ENCODE measurements around the gene TEX52. TPM values are rescaled to one million over a fixed set of nuclear protein-coding genes. Genes with fewer than 3 reads are reported as not detected.

Gene TEX52
- not detected for total RNA-seq
- long read RNA-seq, donor 1, partial matches to known transcripts: 0 of 1 reads
- long read RNA-seq, donor 1, other reads (novel, unspliced or antisense): 1 of 1 reads
- long read RNA-seq, donor 2: 0 reads

DNA sequence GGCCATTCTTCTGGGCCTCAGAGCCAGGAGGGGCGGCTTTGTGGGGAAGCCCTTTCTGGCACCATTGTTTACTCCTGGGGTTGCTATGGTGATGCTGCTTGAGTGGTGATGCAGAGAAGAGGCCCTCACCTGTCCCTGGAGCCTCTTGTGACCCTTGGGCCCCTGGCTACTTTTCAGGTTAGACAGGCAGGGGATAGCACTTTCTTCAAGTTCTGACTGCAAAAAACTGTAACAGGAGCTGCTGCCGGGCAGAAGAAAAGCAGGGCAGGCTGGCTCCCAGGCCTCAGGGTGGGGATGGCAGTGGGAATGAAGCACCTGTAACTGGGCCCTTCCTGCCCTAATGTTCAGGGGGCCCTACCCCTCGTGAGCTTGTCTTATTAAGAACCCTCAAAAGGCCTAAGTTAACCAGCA is at the start of gene TEX52:
TEX52 (minus strand) TSS at position 19 of the 411 bp plus-strand sequence; CDS start at position 6, 13 bp downstream.
- DNase-seq (ENCODE audit: low spot score): peak; percentile 60
- intact Hi-C loops (cut with DNase I): loop anchor here in 1 of 2 donors (10.0 kb wide), 1 partner anchor 178 kb away; no protein-coding TSS in a partner anchor

DNA sequence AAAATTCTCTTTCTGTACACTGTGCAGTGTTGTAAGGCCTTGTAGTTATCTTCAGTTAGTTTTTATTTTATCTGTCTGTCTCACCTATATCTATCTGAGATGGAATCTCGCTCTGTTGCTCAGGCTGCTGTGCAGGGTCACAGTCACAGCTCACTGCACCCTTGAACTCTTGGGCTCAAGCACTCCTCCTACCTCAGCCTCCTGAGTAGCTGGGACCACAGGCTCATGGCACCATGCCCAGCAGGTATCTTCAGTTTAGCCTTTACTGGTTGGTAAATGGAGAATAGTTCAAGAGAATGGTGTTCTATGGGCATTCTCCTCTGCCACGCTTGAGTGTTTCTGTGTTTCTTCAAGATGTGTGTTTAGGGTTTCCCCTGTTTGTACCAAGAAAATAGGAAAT is 47.4 kb upstream of the TEX52 start:
- intact Hi-C loops (cut with DNase I): no loop called here
- DNase-seq (ENCODE audit: low spot score): no peak

DNA sequence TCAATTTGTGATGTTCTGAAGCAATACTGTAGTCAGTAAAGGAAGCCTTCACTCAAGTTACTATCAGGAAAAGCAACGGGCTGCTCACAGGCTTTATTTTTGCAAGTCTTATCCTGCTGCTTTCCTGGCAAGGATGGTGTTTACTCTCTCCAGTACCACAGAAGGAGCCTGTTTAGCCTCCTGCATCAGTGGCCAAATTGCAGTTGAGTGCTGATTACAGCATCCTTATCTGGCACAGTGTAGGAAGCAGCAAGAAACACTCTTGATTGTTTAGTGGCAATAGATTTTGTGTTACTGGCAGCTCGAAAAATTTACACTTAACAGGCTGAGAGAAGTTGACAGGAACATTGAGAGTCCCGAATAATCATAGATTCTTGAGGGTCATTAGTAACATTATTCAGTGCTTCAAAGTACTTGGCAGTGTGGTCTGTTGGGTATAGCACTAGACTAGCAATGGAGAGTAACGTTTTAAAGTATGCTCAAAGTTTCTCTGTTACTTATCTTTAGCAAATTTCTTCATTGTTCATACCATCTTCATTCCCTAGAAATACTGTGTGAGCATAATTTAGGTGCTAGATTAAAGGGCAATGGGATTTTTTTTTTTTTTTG is 45.5 kb upstream of the TEX52 start:
- intact Hi-C loops (cut with DNase I): no loop called here
- no peak for DNase-seq (ENCODE audit: low spot score)

DNA sequence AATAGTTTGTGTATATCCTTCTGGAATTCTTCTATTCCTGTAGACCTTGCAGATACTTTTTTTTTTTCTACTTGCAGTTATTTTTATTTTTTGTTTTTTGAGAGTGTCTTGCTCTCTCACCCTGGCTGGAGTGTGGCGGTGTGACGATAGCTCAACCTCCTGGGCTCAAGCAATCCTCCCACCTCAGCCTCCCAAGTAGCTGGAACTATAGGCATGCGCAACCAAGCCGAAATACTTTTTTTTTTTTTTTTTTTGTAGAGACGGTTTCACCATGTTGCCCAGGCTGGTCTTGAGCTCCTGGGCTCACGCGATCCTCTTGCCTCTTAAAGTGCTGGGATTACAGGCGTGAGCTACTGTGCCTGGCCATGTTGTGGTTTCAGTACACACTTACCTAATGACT is 43.8 kb upstream of the TEX52 start:
- DNase-seq (ENCODE audit: low spot score): no peak
- intact Hi-C loops (cut with DNase I): no loop called here

DNA sequence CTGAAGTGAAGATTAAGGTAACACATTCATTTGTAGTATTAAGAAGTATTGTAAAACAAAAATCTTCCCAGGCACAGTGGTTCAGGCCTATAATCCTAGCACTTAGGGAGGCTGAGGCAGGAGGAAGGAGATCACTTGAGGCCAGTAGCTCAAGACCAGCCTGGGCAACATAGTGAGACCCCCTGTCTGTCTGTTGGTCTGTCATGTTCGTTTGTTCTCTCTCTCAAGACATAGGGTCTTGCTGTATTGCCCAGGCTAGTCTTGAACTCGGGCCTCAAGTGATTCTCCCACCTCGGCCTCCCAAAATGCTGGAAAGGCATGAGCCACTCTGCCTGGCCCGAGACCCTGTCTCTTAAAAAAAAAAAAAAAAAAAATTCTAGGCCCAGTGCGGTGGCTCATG is 40.6 kb upstream of the TEX52 start:
- intact Hi-C loops (cut with DNase I): no loop called here
- no peak for DNase-seq (ENCODE audit: low spot score)

DNA sequence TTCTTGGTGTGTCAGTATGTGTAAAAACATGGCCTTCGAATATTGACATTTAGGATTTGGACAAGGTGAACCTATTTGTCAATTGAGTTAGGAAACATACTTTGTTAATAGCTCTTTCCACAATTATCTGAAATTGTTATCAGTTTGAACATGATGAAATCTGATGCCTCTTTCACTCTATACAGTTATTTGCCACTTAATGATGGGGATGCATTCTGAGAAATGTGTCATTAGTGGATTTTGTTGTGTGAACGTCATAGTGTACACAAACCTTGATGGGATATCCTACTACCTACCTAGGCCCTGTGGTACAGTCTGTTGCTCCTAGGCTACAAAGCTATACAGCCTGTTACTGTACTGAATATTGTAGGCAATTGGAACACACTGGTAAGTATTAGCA is 38.7 kb upstream of the TEX52 start:
- no peak for DNase-seq (ENCODE audit: low spot score)
- intact Hi-C loops (cut with DNase I): no loop called here

DNA sequence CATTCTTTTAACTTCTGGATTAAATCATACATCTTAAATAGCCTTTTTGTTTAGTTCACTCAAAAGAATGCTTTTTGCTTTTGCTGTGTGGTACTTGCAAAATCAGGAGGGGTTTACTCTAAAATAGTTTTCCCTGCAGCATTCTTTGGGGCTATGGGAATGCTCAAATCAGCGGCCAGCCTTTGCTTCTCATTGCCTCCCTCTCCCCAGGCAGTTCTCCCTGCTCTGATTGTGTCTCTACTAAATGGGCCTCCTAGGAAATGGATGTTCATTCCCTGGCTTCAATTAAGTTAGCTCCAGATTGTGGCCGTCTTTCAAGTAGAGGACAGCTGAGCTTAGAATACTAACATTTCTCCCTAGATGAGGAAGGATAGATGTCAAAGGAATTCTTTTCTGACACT is 38.2 kb upstream of the TEX52 start:
- no peak for DNase-seq (ENCODE audit: low spot score)
- intact Hi-C loops (cut with DNase I): no loop called here

DNA sequence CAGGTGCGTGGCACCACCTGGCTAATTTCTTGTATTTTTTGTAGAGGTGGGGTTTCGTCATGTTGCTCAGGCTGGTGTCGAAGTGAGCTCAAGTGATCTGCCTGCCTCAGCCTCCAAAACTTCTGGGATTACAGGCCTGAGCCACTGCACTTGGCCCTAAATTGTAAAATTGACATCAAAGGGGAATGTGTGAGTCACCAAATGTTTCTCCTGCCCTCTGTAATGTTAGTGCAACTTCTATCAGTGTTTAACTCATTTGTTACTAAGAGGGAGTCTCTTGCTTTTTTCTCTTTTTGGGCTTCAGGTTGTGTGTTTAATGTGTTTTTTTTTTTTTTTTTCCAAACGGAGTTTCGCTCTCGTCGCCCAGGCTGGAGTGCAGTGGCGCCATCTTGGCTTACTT is 36.2 kb upstream of the TEX52 start:
- DNase-seq (ENCODE audit: low spot score): no peak
- intact Hi-C loops (cut with DNase I): no loop called here

DNA sequence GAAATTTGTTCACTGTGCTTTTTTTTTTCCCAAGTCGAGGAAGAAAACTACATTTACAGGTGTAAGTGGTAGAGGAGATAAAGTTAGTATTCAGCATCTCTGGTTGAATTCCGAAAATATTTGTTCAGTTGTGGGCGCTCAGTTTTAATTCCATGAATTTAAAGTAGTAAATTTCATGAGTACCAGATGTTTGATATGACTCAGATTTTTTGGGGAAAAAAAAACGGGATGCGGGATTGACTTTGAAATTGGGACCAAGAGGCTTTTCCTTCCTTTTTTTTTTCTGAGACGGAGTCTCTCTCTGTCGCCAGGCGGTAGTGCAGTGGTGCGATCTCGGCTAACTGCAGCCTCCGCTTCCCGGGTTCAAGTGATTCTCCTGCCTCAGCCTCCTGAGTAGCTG is 35.4 kb upstream of the TEX52 start:
- intact Hi-C loops (cut with DNase I): no loop called here
- no peak for DNase-seq (ENCODE audit: low spot score)

DNA sequence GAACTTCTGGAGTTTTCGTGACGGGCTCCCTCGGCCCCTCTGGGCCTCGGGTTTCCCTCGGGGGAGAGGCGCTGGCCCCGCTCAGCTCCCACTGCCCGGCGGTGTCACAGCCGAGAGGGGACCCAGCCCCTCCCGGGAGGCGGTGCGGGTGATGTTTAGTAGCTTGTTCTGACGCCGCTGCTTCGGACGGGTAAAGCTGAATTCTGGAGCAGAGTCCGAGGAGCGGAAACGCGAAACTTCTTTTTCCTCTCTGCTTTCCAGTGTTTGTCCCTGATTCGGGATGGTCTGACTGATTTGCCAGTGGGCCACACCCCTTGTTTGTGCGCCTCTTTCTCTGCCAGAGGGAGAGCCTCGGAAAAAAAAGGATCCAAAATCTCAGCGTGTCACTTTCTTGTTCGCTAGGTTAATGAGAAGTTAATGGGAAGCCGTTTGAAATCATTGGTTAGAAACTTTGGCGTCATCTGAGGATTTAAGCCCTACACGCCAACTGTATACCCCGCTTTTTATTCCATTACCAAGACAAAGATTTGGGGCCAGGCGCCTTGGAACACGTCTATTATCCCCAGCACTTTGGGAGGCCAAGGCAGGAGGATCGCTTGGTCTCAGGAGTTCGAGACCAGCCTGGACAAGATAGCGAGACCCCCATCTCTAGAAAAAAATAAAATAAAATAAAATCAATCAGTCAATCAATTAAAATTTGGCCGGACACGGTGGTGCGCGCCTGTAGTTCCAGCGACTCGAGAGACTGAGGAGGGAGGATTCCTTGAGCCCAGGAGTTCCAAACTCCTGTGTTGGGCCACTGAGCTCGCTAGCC is 34.6 kb upstream of the TEX52 start:
- DNase-seq (ENCODE audit: low spot score): peak; percentile 58
- intact Hi-C loops (cut with DNase I): no loop called here

DNA sequence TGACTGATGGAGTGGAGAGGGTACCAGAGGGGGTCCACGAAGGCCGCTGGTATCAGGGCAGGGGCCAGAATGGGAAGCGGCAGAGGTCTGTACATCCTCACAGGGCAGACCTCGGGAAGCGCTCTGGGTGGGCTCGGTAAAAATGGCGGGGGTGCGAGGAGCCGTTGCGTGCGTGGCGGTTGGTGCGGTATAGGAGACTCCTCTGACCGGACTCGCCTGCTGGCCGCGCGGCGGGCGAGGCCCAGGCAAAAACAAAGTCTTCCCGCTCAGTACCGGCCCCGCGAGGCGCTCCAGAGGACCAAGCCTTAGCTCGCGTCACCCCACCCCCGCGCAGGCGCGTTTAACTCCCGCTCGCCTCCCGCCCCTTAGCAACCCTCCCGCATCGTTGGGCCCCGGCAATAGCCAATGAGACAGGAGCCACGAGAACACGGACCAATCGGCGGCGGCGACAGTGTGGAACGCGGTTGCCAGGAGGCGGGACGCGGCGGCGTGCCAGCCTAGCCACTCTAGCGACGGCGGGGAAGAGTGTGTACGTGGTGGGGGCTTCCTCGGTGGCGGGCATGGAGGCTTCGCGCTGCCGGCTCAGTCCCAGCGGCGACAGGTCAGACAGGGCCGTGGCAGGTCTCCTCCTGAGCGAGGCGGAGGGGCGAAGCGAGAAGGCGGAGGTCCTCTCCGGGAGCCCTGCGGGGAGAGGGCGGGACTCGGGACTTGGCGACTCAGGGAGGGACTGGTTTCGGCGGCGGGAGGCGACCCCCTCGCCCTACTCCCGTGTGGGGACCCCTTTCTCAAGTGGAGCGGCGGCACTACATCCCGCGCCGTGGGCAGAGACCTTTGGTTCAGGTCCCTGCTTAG is 33.8 kb upstream of the TEX52 start, which contains the start of gene TULP3:
TULP3 (plus strand) TSS at position 504 of the 852 bp plus-strand sequence; CDS start at position 561, 57 bp downstream.
- intact Hi-C loops (cut with DNase I): no loop called here
- peak; percentile 100 for DNase-seq (ENCODE audit: low spot score)

DNA sequence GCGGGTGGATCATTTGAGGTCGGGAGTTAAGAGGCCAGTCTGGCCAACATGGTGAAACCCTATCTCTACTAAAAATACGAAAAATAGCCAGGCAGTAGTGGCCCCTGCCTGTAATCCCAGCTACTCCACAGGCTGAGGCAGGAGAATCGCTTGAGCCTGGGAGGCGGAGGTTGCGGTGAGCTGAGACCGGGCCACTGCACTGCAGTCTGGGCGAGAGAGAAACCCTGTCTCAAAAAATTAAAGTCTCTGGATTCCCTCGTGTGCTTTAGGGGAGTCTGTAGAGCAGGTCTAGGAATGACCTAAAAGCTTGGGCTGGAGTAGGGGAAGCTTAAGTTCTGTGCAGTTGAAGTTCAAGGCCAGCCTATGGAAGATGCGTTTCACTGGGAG is 33.2 kb upstream of the TEX52 start:
- intact Hi-C loops (cut with DNase I): no loop called here
- peak; percentile 49 for DNase-seq (ENCODE audit: low spot score)

DNA sequence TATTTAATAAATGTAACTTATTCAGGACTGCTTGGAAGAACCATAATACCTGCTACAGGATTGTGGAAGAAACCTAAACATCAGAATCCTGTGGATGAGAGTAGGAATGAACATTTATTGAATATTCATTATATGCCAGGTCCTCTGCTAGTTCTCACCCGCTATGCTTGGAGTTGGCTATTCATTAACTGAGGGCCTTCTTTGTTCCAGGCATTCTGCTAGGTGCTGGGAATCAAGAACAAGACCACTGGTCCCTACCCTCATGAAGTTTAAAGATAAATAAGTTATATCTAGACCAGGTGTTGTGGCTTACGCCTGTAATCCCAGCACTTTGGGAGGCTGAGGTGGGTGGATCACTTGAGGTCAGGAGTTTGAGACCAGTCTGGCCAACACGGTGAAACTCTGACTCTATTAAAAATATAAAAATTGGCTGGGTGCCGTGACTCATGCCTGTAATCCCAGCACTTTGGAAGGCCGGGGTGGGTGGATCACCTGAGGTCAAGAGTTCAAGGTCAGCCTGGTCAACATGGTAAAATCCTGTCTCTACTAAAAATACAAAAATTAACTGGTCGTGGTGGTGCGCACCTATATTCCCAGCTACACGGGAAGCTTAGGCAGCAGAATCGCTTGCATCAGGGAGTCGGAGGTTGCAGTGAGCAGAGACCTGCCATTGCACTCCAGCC is 30.1 kb upstream of the TEX52 start:
- intact Hi-C loops (cut with DNase I): loop anchor here in 1 of 2 donors (10.0 kb wide), 1 partner anchor 148 kb away; no protein-coding TSS in a partner anchor
- DNase-seq (ENCODE audit: low spot score): peak; percentile 20

DNA sequence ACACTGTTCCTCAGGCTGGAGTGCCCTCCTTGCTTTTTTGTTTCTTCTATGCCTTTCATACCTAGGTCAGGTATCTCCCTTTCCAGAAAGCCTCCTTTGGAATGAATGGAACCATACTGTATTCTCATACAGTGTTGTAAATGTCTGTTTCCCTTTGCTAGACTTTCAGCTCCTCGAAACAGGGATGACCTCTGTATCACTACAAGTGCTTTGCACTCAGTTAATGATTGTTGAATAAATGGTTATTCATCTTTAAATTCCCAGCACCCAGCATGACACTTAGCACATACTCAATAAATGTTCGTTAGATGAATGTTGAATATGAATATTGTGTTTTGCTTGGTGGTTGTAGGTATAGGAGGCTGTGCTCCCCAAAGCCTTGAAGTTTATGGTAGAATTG is 28.0 kb upstream of the TEX52 start:
- intact Hi-C loops (cut with DNase I): loop anchor here in 1 of 2 donors (10.0 kb wide), 1 partner anchor 150 kb away; no protein-coding TSS in a partner anchor
- DNase-seq (ENCODE audit: low spot score): no peak

DNA sequence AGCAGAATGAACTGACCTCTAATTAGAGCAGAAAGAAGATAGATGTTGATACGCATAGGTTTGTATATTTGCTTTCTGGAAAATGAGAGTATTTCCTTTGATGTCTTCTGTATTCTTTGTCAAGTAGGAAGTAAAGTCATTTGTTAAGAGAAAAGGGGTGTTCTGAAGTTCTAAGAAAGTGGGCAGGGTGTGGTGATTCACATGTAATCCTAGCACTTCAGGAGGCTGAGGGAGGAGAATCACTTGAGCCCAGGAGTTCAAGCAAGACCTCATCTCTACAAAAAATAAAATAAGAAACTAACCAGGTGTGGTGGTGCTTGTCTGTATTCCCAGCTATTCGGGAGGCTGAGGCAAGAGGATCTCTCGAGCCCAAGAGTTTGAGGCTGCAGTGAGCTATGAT is 23.0 kb upstream of the TEX52 start:
- intact Hi-C loops (cut with DNase I): loop anchor here in 1 of 2 donors (10.0 kb wide), 1 partner anchor 155 kb away; no protein-coding TSS in a partner anchor
- no peak for DNase-seq (ENCODE audit: low spot score)

DNA sequence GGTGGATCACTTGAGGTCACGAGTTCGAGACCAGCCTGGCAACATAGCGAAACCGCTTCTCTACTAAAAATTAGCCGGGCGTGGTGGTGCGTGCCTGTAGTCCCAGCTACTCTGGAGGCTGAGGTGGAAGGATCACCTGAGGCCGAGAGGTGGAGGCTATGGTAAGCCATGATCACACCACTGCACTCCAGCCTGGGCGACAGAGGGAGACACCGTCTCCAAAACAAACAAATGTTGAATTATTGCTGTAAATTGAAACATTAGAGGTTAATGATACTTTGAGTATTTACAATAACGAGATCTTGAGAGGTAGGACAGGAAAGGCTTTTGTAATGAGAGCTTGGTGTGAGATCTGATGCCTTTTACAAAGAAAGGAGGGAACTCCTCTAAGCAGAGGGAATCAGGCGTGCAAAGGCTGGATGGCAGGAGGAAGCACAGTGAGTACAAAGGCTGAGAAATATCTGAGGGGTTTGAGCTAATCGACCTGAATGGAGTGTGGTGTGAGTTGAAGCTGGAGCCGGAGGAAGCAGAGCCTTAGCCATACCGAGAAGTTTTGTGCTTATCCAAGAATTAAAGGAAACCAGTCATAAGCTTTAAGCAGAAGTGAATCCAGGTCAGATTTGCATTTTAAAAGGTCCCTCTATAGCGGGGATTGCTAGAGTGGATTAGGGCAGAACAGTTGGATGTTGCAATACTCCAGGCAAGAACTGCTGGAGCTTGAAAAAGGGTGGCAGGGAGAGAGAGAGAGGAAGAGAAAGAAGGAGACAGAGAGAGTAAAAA is 21.3 kb upstream of the TEX52 start:
- intact Hi-C loops (cut with DNase I): loop anchor here in 1 of 2 donors (1.0 kb wide), 1 partner anchor 18 kb away; no protein-coding TSS in a partner anchor
- DNase-seq (ENCODE audit: low spot score): peak; percentile 35

DNA sequence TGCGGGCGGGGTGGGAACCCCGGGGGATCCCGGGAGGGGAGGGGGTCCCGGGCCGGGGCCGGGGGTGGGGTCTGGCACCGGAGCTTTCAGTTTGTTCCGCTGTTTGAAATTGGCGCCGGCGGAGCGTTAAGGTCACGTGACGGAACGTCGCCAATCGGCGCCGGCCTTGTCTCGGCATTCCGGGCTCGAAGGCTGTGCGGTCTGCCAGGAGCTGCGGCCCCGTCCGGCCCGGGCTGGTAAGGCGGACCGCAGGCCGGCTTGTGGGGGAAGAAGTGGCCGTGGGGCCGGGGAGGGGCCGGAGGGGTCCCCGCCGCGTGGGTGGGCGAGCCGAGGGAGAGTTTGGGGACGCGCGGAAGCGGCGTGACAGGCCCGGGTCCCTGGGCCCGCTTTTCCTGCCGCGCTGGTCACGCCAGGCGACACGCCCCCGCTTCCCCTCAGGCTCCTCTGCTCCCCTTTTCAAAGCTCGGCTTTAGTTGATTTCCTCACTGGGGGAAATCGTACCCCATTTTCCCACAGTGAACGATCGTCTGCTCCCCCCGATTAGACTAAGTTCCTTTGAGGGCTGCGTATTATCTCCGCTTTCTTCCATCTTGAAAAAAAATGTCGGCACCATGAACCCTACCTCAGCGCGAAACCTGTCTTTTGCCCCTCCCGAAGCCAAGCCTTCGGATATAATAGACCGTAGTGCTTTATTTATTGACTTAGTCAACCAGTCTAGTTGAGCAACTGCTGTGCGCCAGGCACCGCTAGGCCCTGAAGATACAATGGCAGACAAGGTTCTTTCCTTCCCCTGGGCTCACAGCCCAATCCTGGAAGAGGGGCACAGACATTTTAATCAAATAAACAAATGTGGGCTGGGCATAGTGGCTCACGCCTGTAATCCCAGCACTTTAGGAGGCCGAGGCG is 20.5 kb upstream of the TEX52 start, which contains the start of the genes FOXM1 and RHNO1:
FOXM1 (minus strand) TSS at position 128 of the 906 bp plus-strand sequence. CDS start 2,696 bp downstream, outside the sequence.
RHNO1 (plus strand) TSS at position 177 of the 906 bp plus-strand sequence. CDS start 8,144 bp downstream, outside the sequence.
- DNase-seq (ENCODE audit: low spot score): peak; percentile 98
- intact Hi-C loops (cut with DNase I): no loop called here

Measured in posterior vena cava (tissue), 2 donors.